ENCODE measurements around the gene SND1. TPM values are rescaled to one million over a fixed set of nuclear protein-coding genes. Genes with fewer than 3 reads are reported as not detected.

The SND1 gene
- total and polyA plus RNA-seq, 2 donors (not counting 3 experiments of a cell fraction or from before 2014, with no cell fraction given): 116 to 249 TPM

DNA sequence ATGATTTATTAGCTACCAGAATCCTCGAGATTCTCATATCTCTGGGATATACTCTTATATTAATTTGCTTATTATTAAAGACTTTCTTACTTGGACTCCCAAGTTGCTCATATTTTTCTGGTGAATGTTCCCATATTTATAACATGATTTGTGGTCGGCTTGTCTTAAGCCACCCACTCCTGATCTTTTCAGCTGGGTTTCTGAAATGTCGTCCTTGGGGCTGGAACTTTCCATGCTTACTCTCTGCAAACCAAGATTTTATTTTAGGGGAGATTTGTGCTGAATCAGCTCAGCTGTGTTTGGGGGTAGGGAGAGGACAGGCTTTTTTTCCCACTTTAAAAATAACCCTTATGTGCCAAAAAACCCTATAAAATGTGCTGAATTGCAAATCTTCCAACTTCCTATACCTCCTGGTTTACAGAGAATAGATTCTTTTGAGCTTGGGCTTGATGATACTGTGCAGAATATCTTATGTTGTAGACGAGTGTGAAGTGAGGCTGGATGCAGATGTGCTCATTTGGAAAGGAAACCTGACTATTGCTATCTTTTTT, 162.1 kb downstream of the SND1 start:
- H3K4me2 ChIP-seq (ENCODE audit: insufficient read depth, low read length): no peak overlapping the region
- CTCF ChIA-PET: interaction anchor here (0.7 kb wide), 1 partner anchor 9 kb away, joined by 3 read pairs; no protein-coding TSS in a partner anchor

More for the DNA sequence above, 162.1 kb downstream of the SND1 start:
- POLR2A ChIA-PET: no interaction called here
- intact Hi-C loops (cut with micrococcal nuclease) (no loop called here), dilution Hi-C loops (cut with MboI; ENCODE audit: extremely low pct_ligation_motif_present, low sequenced_read_pairs) (no loop called here)
- Histone ChIP-seq H3K9ac (replicated peaks; ENCODE audit: extremely low read depth, insufficient read depth, low read length) (no peak overlapping the region), H3K4me1 (ENCODE audit: control insufficient read depth, extremely low read depth, insufficient read depth, low read length) (peaks cover 4% of the 10 kb centered on the region), H2AFZ (ENCODE audit: low read depth, low read length) (no peak overlapping the region), H3K9me1 (replicated peaks; ENCODE audit: control insufficient read depth, extremely low read depth, insufficient read depth, low read length) (no peaks in the 10 kb centered on the region), H4K20me1 (replicated peaks; ENCODE audit: control insufficient read depth, extremely low read depth, insufficient read depth, low read length) (peaks cover 2% of the 10 kb centered on the region), H3K27ac (ENCODE audit: insufficient read depth, low read depth, low read length) (no peak overlapping the region), H3K9me3 (replicated peaks; ENCODE audit: control insufficient read depth, insufficient read depth, low read length) (no peaks in the 10 kb centered on the region), H3K4me3 (replicated peaks in 1 of 3; ENCODE audit: insufficient read depth in 1 of 3, low read depth in 1 of 3, low read length in 3 of 3) (no peak overlapping the region), H3K36me3 (ENCODE audit: control insufficient read depth in 2 of 2, extremely low read depth in 1 of 2, insufficient read depth in 2 of 2, low read length in 2 of 2) (peaks cover 0 to 3% of the 10 kb centered on the region in 2 experiments), H3K27me3 (ENCODE audit: control insufficient read depth in 2 of 2, insufficient read depth in 2 of 2, low read length in 2 of 2) (no peaks in the 10 kb centered on the region), H3K79me2 (ENCODE audit: control insufficient read depth, insufficient read depth, low read length) (peaks cover 74% of the 10 kb centered on the region)
- no peak for DNase-seq (ENCODE audit: low read depth, low spot score)
- BruUV-seq (replicated peaks): no TSS peak
- TF ChIP-seq POLR2A (IDR thresholded peaks at IDR 0.05; ENCODE audit: low read depth, low read length) (no peak), GATA2 (IDR thresholded peaks at IDR 0.05; ENCODE audit: insufficient read depth, insufficient read length, low read depth, low read length) (no peak), MYC (IDR thresholded peaks at IDR 0.05; ENCODE audit: low read depth, low read length) (no peak), JUN (IDR thresholded peaks at IDR 0.05; ENCODE audit: borderline replicate concordance, insufficient read depth, insufficient read length, low read depth) (no peak), POLR2AphosphoS5 (IDR thresholded peaks at IDR 0.05; ENCODE audit: insufficient read depth, low read depth, low read length) (no peak), FOS (IDR thresholded peaks at IDR 0.05; ENCODE audit: borderline replicate concordance, insufficient read depth, low read length) (no peak), EZH2 (IDR thresholded peaks at IDR 0.05; ENCODE audit: borderline replicate concordance, low read depth, low read length, severe bottlenecking) (no peak)
- TF ChIP-seq, protein P1, sequence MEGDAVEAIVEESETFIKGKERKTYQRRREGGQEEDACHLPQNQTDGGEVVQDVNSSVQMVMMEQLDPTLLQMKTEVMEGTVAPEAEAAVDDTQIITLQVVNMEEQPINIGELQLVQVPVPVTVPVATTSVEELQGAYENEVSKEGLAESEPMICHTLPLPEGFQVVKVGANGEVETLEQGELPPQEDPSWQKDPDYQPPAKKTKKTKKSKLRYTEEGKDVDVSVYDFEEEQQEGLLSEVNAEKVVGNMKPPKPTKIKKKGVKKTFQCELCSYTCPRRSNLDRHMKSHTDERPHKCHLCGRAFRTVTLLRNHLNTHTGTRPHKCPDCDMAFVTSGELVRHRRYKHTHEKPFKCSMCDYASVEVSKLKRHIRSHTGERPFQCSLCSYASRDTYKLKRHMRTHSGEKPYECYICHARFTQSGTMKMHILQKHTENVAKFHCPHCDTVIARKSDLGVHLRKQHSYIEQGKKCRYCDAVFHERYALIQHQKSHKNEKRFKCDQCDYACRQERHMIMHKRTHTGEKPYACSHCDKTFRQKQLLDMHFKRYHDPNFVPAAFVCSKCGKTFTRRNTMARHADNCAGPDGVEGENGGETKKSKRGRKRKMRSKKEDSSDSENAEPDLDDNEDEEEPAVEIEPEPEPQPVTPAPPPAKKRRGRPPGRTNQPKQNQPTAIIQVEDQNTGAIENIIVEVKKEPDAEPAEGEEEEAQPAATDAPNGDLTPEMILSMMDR (IDR thresholded peaks at IDR 0.05; ENCODE audit: extremely low read depth in 1 of 2, insufficient read depth in 1 of 2, low read depth in 1 of 2, low read length in 2 of 2): no peak
- TF ChIP-seq, protein P2, sequence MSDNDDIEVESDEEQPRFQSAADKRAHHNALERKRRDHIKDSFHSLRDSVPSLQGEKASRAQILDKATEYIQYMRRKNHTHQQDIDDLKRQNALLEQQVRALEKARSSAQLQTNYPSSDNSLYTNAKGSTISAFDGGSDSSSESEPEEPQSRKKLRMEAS (IDR thresholded peaks at IDR 0.05; ENCODE audit: insufficient read depth, insufficient read length): no peak
- no peak for FAIRE-seq

Data from endothelial cell of umbilical vein (primary cell).